ENCODE measurements around the gene NFAM1.

NFAM1 gene

GRCh38 chr22:42342426-42343120 lies 89.6 kb downstream of the NFAM1 start:
- H3K9me3 ChIP-seq (ENCODE audit: control insufficient read depth, insufficient read depth, low read depth, low read length), result no peaks in the 10 kb centered on the region
- TF ChIP-seq ZNF555 (tag by site-specific recombination; conservative IDR thresholded peaks at IDR 0.05) (no peak), SP2 (tag by site-specific recombination; IDR thresholded peaks at IDR 0.05) (0 out of 2 replicates have a peak, but pooled peaks have one; percentile 6), ZNF776 (tag by site-specific recombination; IDR thresholded peaks at IDR 0.05; ENCODE audit: borderline replicate concordance) (no peak), ZSCAN23 (tag by site-specific recombination; IDR thresholded peaks at IDR 0.05) (no peak), ZNF473 (tag by site-specific recombination; IDR thresholded peaks at IDR 0.05) (no peak), ZBTB6 (tag by site-specific recombination; IDR thresholded peaks at IDR 0.05) (no peak), ZNF654 (tag by site-specific recombination; IDR thresholded peaks at IDR 0.05; ENCODE audit: low read depth) (no peak), ZNF133 (tag by site-specific recombination; IDR thresholded peaks at IDR 0.05) (peak; percentile 78), HOXD13 (CRISPR knock-in tag; IDR thresholded peaks at IDR 0.05; ENCODE audit: borderline replicate concordance) (no peak), ZBTB8A (tag by site-specific recombination; IDR thresholded peaks at IDR 0.05) (no peak)
- H3K4me1 ChIP-seq (ENCODE audit: control insufficient read depth, insufficient read depth, low read length), result peaks cover 7% of the 10 kb centered on the region
- ChIA-PET POLR2A (interaction anchor here (1.7 kb wide), 1 partner anchor 26 kb away, joined by 6 read pairs; no protein-coding TSS in a partner anchor), CTCF (interaction anchor here (0.6 to 1.1 kb wide), 3 partner anchors 29 to 828 kb away, joined by 3 read pairs; no protein-coding TSS in a partner anchor)
- H3K36me3 ChIP-seq (ENCODE audit: control insufficient read depth in 2 of 2, insufficient read depth in 1 of 2, low read length in 2 of 2), result no peaks in the 10 kb centered on the region
- no peak overlapping the region for H3K4me3 ChIP-seq (ENCODE audit: low read depth, low read length)
- H3K27ac ChIP-seq (ENCODE audit: extremely low read depth, low read depth, low read length), result no peak overlapping the region

GRCh38 chr22:42341779-42342178 lies 90.4 kb downstream of the NFAM1 start:
- Histone ChIP-seq H3K4me1 (ENCODE audit: control insufficient read depth, insufficient read depth, low read length) (peaks cover 7% of the 10 kb centered on the region), H3K36me3 (ENCODE audit: control insufficient read depth in 2 of 2, insufficient read depth in 1 of 2, low read length in 2 of 2) (no peaks in the 10 kb centered on the region), H3K9me3 (ENCODE audit: control insufficient read depth, insufficient read depth, low read depth, low read length) (no peaks in the 10 kb centered on the region), H3K4me3 (ENCODE audit: low read depth, low read length) (no peak overlapping the region), H3K27ac (ENCODE audit: extremely low read depth, low read depth, low read length) (no peak overlapping the region)
- ChIA-PET CTCF (interaction anchor here (0.6 to 1.1 kb wide), 4 partner anchors 28 to 172 kb away, joined by 3 to 5 read pairs (median 4); no protein-coding TSS in a partner anchor), POLR2A (interaction anchor here (1.7 kb wide), 1 partner anchor 27 kb away, joined by 6 read pairs; no protein-coding TSS in a partner anchor)
- no peak for TF ChIP-seq OVOL3 (tag by site-specific recombination; IDR thresholded peaks at IDR 0.05)
- TF ChIP-seq PRDM10 (tag by site-specific recombination; IDR thresholded peaks at IDR 0.05), result peak; percentile 49

- no peaks in the 10 kb centered on the region for H3K36me3 ChIP-seq (ENCODE audit: control insufficient read depth in 2 of 2, insufficient read depth in 1 of 2, low read length in 2 of 2)
- H3K27ac ChIP-seq (ENCODE audit: extremely low read depth, low read depth, low read length), result no peak overlapping the region
- peaks cover 7% of the 10 kb centered on the region for H3K4me1 ChIP-seq (ENCODE audit: control insufficient read depth, insufficient read depth, low read length)
- H3K4me3 ChIP-seq (ENCODE audit: low read depth, low read length), result no peak overlapping the region
- no peaks in the 10 kb centered on the region for H3K9me3 ChIP-seq (ENCODE audit: control insufficient read depth, insufficient read depth, low read depth, low read length)
- ChIA-PET POLR2A (no interaction called here), CTCF (interaction anchor here (1.2 kb wide), 1 partner anchor 24 kb away, joined by 3 read pairs; no protein-coding TSS in a partner anchor)
- TF ChIP-seq ZNF791 (tag by site-specific recombination; IDR thresholded peaks at IDR 0.05), result no peak
- TF ChIP-seq ZNF2 (tag by site-specific recombination; IDR thresholded peaks at IDR 0.05), result no peak
- no peak for TF ChIP-seq ZNF311 (tag by site-specific recombination; IDR thresholded peaks at IDR 0.05; ENCODE audit: borderline replicate concordance)
- TF ChIP-seq ZSCAN4 (tag by site-specific recombination; IDR thresholded peaks at IDR 0.05), result no peak
- peak; percentile 43; the same call in 1 of the 2 replicates for TF ChIP-seq YY1 (tag by site-specific recombination; IDR thresholded peaks at IDR 0.05)
- TF ChIP-seq ZBTB21 (tag by site-specific recombination; IDR thresholded peaks at IDR 0.05), result no peak
- no peak for TF ChIP-seq ZNF280D (tag by site-specific recombination; IDR thresholded peaks at IDR 0.05)
- TF ChIP-seq TCF7L2 (IDR thresholded peaks at IDR 0.05; ENCODE audit: borderline replicate concordance, low read depth, low read length), result no peak
- peak; percentile 97 for TF ChIP-seq ZIC2 (tag by site-specific recombination; IDR thresholded peaks at IDR 0.05)
- TF ChIP-seq ZNF391 (tag by site-specific recombination; IDR thresholded peaks at IDR 0.05; ENCODE audit: borderline replicate concordance, low read depth), result no peak
Measured at GRCh38 chr22:42340829-42341383, 91.3 kb downstream of the NFAM1 start.

All from HEK293 (cell line).